D341Med (cell line): Measurements from ENCODE around the gene PCDHGA8.
"Not testable (repeated sequence)": the region's sequence is repeated elsewhere in the genome, so short reads cannot be mapped to it uniquely, and the experiment has no call there.

Experiments
- DNase-seq: peaks from one replicate; pipeline ENCODE4 v3.0.0; 2012; ENCODE audit warnings: low spot score

Gene PCDHGA8

DNA sequence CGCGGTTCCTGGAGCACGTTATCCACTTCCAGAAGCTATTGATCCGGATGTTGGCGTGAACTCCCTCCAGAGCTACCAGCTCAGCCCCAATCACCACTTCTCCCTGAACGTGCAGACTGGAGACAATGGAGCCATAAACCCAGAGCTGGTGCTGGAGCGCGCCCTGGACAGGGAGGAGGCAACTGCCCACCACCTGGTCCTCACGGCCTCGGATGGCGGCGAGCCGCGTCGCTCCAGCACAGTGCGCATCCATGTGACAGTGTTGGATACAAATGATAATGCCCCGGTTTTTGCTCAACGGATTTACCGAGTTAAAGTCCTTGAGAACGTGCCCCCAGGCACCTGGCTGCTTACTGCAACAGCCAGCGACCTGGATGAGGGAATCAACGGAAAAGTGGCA is 11.0 kb downstream of the PCDHGA8 start:
- no peak for DNase-seq

DNA sequence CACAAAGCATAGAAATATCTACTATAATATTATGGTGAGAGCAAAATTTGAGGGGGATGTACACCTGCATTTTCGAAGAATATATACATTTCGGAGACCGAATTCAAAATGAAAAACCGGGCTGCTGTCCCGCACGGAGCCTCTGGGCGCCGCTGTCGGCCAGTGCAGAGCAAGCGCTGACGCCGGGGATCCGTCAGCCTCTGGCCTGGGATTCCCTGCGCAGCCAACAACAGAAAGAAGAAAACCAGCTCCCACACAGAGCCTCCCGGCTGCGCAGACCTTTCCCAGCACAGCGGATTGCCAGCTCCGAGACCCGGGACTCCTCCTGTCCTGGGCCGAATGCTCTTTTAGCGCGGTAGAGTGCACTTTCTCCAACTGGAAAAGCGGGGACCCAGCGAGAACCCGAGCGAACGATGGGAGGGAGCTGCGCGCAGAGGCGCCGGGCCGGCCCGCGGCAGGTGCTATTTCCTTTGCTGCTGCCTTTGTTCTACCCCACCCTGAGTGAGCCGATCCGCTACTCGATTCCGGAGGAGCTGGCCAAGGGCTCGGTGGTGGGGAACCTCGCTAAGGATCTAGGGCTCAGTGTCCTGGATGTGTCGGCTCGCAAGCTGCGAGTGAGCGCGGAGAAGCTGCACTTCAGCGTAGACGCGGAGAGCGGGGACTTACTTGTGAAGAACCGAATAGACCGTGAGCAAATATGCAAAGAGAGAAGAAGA is 15.5 kb downstream of the PCDHGA8 start, which contains the start of gene PCDHGB6:
Gene PCDHGB6, plus strand, starts transcription at position 232 of the 716 bp plus-strand sequence. Its CDS starts 182 bp downstream, at position 414.
- not testable (repeated sequence) for DNase-seq

DNA sequence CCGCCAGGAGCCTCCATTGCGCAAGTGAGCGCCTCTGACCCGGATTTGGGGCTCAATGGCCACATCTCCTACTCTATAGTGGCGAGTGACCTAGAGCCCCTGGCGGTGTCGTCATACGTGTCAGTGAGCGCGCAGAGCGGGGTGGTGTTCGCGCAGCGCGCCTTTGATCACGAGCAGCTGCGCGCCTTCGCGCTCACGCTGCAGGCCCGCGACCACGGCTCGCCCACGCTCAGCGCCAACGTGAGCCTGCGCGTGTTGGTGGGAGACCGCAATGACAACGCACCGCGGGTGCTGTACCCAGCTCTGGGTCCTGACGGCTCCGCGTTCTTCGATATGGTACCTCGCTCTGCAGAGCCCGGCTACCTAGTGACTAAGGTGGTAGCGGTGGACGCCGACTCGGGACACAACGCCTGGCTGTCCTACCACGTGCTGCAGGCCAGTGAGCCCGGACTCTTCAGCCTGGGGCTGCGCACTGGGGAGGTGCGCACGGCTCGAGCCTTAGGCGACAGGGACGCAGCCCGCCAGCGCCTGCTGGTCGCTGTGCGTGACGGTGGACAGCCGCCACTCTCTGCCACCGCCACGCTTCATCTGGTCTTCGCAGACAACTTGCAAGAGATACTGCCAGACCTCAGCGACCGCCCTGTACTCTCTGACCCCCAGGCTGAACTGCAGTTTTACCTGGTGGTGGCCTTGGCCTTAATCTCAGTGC is 17.3 kb downstream of the PCDHGA8 start:
- no peak for DNase-seq

DNA sequence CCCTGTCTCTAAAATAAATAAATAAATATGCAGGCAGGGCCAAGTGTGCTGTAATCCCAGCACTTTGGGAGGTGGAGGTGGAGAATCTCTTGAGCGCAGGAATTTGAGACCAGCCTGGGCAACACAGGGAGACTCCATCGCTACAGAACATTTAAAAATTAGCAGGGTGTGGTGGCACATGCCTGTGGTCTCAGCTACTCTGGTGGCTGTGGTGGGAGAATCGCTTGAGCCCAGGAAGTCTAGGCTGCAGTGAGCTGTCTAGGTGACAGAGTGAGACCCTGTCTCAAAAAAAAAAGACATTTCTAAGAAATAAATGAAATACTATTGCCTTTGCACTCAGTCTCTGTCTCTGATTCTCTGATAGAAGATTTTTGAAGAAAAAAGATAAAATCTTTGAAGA is 19.1 kb downstream of the PCDHGA8 start:
- DNase-seq: no peak

DNA sequence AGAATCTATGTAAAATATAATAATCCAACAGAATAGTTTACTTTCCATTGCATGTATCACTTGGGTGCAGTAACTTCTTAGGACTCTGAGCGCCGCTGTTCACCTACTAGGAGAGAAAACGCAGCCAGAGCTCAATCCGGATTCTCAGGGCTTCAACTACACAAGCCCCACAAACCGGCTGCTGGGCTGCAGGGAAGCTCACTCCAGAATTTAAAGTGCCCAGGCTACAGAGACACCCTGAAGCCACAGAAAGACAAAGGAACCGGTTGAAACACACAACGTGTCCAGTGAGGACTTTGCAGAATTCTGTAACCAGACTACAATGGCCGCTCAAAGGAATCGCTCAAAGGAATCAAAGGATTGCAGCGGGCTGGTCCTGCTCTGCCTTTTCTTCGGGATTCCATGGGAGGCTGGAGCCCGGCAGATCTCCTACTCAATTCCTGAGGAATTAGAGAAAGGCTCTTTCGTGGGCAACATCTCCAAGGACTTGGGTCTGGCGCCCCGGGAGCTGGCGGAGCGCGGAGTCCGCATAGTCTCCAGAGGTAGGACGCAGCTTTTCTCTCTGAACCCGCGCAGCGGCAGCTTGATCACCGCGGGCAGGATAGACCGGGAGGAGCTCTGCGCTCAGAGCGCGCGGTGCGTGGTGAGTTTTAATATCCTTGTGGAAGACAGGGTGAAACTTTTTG is 20.6 kb downstream of the PCDHGA8 start, which contains the start of gene PCDHGA10:
Gene PCDHGA10, plus strand, starts transcription at position 134 of the 686 bp plus-strand sequence. Its CDS starts 189 bp downstream, at position 323.
- DNase-seq: no peak

DNA sequence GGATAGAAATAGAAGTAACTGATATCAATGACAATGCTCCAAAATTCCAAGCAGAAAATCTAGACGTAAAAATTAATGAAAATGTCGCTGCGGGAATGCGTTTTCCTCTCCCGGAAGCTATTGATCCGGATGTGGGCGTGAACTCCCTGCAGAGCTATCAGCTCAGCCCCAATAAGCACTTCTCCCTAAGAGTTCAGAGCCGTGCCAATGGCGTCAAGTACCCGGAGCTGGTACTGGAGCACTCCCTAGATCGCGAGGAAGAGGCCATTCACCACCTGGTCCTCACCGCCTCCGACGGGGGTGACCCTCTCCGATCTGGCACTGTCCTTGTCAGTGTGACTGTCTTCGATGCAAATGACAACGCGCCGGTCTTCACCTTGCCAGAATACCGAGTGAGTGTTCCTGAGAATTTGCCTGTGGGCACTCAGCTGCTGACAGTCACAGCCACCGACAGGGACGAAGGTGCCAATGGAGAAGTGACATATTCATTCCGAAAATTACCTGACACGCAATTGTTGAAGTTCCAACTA is 21.2 kb downstream of the PCDHGA8 start:
- no peak for DNase-seq

DNA sequence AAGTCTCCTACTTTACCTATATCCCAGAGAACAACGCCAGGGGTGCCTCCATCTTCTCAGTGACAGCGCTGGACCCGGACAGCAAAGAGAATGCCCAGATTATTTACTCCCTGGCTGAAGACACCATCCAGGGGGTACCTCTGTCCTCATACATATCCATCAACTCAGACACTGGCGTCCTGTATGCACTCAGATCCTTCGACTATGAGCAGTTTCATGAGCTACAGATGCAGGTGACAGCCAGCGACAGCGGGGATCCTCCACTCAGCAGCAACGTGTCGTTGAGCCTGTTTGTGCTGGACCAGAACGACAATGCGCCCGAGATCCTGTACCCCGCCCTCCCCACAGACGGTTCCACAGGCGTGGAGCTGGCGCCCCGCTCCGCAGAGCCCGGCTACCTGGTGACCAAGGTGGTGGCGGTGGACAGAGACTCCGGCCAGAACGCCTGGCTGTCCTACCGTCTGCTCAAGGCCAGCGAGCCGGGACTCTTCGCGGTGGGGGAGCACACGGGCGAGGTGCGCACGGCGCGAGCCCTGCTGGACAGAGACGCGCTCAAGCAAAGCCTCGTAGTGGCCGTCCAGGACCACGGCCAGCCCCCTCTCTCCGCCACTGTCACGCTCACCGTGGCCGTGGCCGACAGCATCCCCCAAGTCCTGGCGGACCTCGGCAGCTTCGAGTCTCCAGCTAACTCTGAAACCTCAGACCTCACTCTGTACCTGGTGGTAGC is 22.3 kb downstream of the PCDHGA8 start:
- DNase-seq: not testable (repeated sequence)

DNA sequence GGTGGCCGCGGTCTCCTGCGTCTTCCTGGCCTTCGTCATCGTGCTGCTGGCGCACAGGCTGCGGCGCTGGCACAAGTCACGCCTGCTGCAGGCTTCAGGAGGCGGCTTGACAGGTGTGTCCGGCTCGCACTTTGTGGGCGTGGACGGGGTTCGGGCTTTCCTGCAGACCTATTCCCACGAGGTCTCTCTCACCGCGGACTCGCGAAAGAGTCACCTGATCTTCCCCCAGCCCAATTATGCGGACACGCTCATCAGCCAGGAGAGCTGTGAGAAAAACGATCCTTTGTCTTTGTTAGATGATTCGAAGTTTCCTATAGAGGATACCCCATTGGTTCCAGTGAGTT is 22.8 kb downstream of the PCDHGA8 start:
- DNase-seq: not testable (repeated sequence)

DNA sequence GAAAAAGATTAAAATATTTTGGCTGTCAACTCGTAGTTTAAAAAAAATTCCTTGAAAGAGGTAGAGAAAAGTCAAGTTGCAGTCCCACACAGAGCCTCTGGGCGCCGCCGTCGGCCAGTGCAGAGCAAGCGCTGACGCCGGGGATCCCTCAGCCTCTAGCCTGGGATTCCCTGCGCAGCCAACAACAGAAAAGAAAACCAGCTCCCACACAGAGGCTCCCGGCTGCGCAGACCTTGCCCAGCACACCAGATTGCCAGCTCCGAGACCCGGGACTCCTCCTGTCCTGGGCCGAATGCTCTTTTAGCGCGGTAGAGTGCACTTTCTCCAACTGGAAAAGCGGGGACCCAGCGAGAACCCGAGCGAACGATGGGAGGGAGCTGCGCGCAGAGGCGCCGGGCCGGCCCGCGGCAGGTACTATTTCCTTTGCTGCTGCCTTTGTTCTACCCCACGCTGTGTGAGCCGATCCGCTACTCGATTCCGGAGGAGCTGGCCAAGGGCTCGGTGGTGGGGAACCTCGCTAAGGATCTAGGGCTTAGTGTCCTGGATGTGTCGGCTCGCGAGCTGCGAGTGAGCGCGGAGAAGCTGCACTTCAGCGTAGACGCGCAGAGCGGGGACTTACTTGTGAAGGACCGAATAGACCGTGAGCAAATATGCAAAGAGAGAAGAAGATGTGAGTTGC is 25.2 kb downstream of the PCDHGA8 start, which contains the start of gene PCDHGB7:
Gene PCDHGB7, plus strand, starts transcription at position 184 of the 679 bp plus-strand sequence. Its CDS starts 183 bp downstream, at position 367.
- DNase-seq: not testable (repeated sequence)

DNA sequence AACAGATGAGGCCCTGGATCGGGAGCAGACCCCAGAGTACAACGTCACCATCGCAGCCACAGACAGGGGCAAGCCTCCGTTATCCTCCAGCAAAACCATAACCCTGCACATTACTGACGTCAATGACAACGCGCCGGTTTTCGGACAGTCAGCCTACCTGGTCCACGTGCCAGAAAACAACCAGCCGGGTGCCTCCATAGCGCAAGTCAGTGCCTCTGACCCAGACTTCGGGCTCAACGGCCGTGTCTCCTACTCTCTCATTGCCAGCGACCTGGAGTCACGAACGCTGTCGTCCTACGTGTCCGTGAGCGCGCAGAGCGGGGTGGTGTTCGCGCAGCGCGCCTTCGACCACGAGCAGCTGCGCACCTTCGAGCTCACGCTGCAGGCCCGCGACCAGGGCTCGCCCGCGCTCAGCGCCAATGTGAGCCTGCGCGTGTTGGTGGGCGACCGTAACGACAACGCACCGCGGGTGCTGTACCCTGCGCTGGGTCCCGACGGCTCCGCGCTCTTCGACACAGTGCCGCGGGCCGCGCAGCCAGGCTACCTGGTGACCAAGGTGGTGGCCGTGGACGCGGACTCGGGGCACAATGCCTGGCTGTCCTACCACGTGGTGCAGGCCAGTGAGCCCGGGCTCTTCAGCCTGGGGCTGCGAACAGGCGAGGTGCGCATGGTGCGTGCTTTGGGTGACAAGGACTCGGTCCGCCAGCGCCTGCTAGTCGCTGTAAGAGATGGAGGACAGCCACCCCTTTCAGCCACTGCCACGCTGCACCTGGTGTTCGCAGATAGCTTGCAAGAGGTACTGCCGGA is 26.8 kb downstream of the PCDHGA8 start:
- DNase-seq: no peak

DNA sequence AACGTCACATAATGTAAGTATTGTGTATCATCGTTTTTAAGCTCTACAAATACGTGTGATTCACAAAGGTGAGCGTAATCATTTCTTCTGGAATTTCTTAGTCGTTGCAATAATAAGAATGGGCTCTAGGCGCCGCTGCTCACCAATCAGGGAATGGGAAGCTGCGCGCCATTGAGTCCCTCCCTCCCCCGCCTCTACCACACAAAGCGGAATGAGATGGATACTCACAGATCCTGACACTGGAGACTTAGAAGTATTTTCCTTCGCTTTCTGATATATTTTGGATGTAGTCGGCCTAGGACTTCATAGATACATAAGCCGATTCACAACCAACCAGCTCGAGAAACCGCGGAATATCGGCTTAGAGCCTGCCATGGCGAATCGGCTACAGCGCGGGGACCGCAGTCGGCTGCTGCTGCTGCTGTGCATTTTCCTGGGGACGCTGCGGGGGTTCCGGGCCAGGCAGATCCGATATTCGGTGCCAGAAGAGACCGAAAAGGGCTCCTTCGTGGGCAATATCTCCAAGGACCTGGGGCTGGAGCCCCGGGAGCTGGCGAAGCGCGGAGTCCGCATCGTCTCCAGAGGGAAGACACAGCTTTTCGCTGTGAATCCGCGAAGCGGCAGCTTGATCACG is 28.5 kb downstream of the PCDHGA8 start, which contains the start of gene PCDHGA11:
Gene PCDHGA11, plus strand, starts transcription at position 197 of the 634 bp plus-strand sequence. Its CDS starts 177 bp downstream, at position 374.
- no peak for DNase-seq

DNA sequence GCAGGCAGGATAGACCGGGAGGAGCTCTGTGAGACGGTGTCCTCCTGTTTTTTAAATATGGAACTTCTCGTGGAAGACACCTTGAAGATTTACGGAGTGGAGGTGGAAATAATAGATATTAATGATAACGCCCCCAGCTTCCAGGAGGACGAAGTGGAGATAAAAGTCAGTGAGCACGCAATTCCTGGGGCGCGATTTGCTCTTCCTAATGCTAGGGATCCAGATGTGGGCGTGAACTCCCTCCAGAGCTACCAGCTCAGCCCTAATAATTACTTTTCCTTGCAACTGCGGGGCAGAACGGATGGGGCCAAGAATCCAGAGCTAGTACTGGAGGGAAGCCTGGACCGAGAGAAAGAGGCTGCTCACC is 29.0 kb downstream of the PCDHGA8 start:
- no peak for DNase-seq

DNA sequence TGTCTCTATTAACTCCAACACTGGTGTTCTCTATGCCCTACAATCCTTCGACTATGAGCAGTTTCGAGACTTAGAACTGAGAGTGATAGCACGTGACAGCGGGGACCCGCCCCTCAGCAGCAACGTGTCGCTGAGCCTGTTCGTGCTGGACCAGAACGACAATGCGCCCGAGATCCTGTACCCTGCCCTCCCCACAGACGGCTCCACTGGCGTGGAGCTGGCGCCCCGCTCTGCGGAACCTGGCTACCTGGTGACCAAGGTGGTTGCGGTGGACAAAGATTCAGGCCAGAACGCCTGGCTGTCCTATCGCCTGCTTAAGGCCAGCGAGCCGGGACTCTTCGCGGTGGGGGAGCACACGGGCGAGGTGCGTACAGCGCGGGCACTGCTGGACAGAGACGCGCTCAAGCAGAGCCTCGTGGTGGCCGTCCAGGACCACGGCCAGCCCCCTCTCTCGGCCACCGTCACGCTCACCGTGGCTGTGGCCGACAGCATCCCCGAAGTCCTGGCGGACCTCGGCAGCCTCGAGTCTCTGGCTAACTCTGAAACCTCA is 30.4 kb downstream of the PCDHGA8 start:
- no peak for DNase-seq

DNA sequence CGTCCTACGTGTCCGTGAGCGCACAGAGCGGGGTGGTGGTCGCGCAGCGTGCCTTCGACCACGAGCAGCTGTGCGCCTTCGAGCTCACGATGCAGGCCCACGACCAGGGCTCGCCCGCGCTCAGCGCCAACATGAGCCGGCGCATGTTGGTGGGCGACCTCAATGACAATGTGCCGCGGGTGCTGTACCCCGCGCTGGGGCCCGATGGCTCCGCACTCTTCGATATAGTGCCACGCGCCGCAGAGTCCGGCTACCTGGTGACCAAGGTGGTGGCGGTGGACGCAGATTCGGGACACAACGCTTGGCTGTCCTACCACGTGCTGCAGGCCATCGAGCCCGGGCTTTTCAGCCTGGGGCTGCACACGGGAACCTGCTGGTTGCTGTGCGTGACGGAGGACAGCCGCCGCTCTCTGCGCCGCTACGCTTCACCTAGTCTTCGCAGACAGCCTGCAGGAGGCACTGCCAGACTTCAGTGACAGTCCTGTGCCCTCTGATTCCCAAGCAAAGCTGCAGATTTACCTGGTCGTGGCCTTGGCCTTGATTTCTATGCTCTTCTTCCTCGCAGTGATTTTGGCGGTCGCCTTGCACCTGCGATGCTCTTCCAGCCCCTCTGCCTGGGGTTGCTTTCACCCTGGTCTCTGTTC is 35.5 kb downstream of the PCDHGA8 start:
- DNase-seq: no peak

DNA sequence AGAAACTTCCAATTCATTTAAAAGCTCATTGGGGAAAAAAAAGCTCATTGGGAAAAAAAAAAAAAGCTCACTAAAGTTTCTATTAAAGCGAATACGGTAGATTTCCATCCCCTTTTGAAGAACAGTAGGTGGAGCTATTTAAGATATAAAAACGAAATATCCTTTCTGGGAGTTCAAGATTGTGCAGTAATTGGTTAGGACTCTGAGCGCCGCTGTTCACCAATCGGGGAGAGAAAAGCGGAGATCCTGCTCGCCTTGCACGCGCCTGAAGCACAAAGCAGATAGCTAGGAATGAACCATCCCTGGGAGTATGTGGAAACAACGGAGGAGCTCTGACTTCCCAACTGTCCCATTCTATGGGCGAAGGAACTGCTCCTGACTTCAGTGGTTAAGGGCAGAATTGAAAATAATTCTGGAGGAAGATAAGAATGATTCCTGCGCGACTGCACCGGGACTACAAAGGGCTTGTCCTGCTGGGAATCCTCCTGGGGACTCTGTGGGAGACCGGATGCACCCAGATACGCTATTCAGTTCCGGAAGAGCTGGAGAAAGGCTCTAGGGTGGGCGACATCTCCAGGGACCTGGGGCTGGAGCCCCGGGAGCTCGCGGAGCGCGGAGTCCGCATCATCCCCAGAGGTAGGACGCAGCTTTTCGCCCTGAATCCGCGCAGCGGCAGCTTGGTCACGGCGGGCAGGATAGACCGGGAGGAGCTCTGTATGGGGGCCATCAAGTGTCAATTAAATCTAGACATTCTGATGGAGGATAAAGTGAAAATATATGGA is 38.1 kb downstream of the PCDHGA8 start, which contains the start of gene PCDHGA12:
Gene PCDHGA12, plus strand, starts transcription at position 176 of the 782 bp plus-strand sequence. Its CDS starts 253 bp downstream, at position 429.
- no peak for DNase-seq

DNA sequence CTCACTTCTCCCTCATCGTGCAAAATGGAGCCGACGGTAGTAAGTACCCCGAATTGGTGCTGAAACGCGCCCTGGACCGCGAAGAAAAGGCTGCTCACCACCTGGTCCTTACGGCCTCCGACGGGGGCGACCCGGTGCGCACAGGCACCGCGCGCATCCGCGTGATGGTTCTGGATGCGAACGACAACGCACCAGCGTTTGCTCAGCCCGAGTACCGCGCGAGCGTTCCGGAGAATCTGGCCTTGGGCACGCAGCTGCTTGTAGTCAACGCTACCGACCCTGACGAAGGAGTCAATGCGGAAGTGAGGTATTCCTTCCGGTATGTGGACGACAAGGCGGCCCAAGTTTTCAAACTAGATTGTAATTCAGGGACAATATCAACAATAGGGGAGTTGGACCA is 38.9 kb downstream of the PCDHGA8 start:
- no peak for DNase-seq

DNA sequence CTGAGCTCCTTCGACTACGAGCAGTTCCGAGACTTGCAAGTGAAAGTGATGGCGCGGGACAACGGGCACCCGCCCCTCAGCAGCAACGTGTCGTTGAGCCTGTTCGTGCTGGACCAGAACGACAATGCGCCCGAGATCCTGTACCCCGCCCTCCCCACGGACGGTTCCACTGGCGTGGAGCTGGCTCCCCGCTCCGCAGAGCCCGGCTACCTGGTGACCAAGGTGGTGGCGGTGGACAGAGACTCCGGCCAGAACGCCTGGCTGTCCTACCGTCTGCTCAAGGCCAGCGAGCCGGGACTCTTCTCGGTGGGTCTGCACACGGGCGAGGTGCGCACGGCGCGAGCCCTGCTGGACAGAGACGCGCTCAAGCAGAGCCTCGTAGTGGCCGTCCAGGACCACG is 39.9 kb downstream of the PCDHGA8 start:
- not testable (repeated sequence) for DNase-seq

DNA sequence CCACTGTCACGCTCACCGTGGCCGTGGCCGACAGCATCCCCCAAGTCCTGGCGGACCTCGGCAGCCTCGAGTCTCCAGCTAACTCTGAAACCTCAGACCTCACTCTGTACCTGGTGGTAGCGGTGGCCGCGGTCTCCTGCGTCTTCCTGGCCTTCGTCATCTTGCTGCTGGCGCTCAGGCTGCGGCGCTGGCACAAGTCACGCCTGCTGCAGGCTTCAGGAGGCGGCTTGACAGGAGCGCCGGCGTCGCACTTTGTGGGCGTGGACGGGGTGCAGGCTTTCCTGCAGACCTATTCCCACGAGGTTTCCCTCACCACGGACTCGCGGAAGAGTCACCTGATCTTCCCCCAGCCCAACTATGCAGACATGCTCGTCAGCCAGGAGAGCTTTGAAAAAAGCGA is 40.3 kb downstream of the PCDHGA8 start:
- not testable (repeated sequence) for DNase-seq
